Skeletal muscle satellite cell (primary cell): Measurements from ENCODE around the gene UBD.

ENCODE experiments used
- H3K27me3 ChIP-seq: 2 replicates; pipeline ENCODE4 v1.7.0; 2013; ENCODE audit warnings: low read length; ENCODE audit not compliant: control insufficient read depth, insufficient read depth
- H3K36me3 ChIP-seq: 2 replicates; pipeline ENCODE4 v1.7.0; 2013; ENCODE audit warnings: mild to moderate bottlenecking, control low read depth, low read length; ENCODE audit not compliant: insufficient read depth
- H3K4me1 ChIP-seq: 2 replicates; pipeline ENCODE4 v1.7.0; 2013; ENCODE audit warnings: low read length; ENCODE audit not compliant: control insufficient read depth, insufficient read depth
- H3K4me2 ChIP-seq: 2 replicates; pipeline ENCODE4 v1.7.0; 2013; ENCODE audit warnings: mild to moderate bottlenecking, low read length
- H3K4me3 ChIP-seq: 2 replicates; pipeline ENCODE4 v1.7.0; 2013; ENCODE audit warnings: low read length
- H3K9ac ChIP-seq: 2 replicates; pipeline ENCODE4 v1.7.0; 2013; ENCODE audit warnings: mild to moderate bottlenecking, low read depth, low read length, moderate library complexity
- H3K9me3 ChIP-seq: replicated peaks from 2 replicates; pipeline ENCODE4 v1.7.0; 2013; ENCODE audit warnings: mild to moderate bottlenecking, control low read depth, low read length

UBD gene

GRCh38 chr6:29528988-29529560, 30.5 kb downstream of the UBD start:
- H3K27me3 ChIP-seq = no peaks in the 10 kb centered on the region
- H3K4me2 ChIP-seq = no peak overlapping the region
- no peaks in the 10 kb centered on the region for H3K36me3 ChIP-seq
- H3K9me3 ChIP-seq = peaks cover 6% of the 10 kb centered on the region
- H3K4me1 ChIP-seq = no peaks in the 10 kb centered on the region
- no peak overlapping the region for H3K4me3 ChIP-seq
- H3K9ac ChIP-seq = no peak overlapping the region

- H3K9ac ChIP-seq = no peak overlapping the region
- no peak overlapping the region for H3K4me2 ChIP-seq
- H3K4me1 ChIP-seq = no peaks in the 10 kb centered on the region
- no peaks in the 10 kb centered on the region for H3K36me3 ChIP-seq
- peaks cover 6% of the 10 kb centered on the region for H3K9me3 ChIP-seq
- no peak overlapping the region for H3K4me3 ChIP-seq
- no peaks in the 10 kb centered on the region for H3K27me3 ChIP-seq
These were observed 31.1 kb downstream of the UBD start for GRCh38 chr6:29528300-29528931.

- Histone ChIP-seq H3K9ac (no peak overlapping the region), H3K4me2 (no peak overlapping the region)
These were observed 32.0 kb downstream of the UBD start for GRCh38 chr6:29527564-29527963.

GRCh38 chr6:29527126-29527525, 32.4 kb downstream of the UBD start:
- Histone ChIP-seq H3K4me1 (no peaks in the 10 kb centered on the region), H3K4me3 (no peak overlapping the region), H3K4me2 (no peak overlapping the region), H3K27me3 (no peaks in the 10 kb centered on the region), H3K9ac (no peak overlapping the region), H3K9me3 (peaks cover 6% of the 10 kb centered on the region), H3K36me3 (no peaks in the 10 kb centered on the region)

More at GRCh38 chr6:29527564-29527963, 32.0 kb downstream of the UBD start:
- Histone ChIP-seq H3K27me3 (no peaks in the 10 kb centered on the region), H3K4me1 (no peaks in the 10 kb centered on the region), H3K4me3 (no peak overlapping the region), H3K9me3 (peaks cover 6% of the 10 kb centered on the region), H3K36me3 (no peaks in the 10 kb centered on the region)

GRCh38 chr6:29525311-29525639, 34.3 kb downstream of the UBD start:
- Histone ChIP-seq H3K9ac (no peak overlapping the region), H3K9me3 (no peaks in the 10 kb centered on the region), H3K4me1 (no peaks in the 10 kb centered on the region), H3K4me2 (no peak overlapping the region), H3K4me3 (no peak overlapping the region), H3K27me3 (no peaks in the 10 kb centered on the region), H3K36me3 (no peaks in the 10 kb centered on the region)

- no peaks in the 10 kb centered on the region for H3K9me3 ChIP-seq
- H3K4me2 ChIP-seq = no peak overlapping the region
- H3K27me3 ChIP-seq = no peaks in the 10 kb centered on the region
- no peak overlapping the region for H3K9ac ChIP-seq
- no peaks in the 10 kb centered on the region for H3K36me3 ChIP-seq
- H3K4me1 ChIP-seq = no peaks in the 10 kb centered on the region
- no peak overlapping the region for H3K4me3 ChIP-seq
These were observed 34.9 kb downstream of the UBD start for GRCh38 chr6:29524444-29525310.

GRCh38 chr6:29524044-29524443, 35.5 kb downstream of the UBD start:
- Histone ChIP-seq H3K36me3 (no peaks in the 10 kb centered on the region), H3K4me1 (no peaks in the 10 kb centered on the region), H3K4me3 (no peak overlapping the region), H3K9me3 (no peaks in the 10 kb centered on the region), H3K4me2 (no peak overlapping the region), H3K27me3 (no peaks in the 10 kb centered on the region), H3K9ac (no peak overlapping the region)

- Histone ChIP-seq H3K4me3 (no peak overlapping the region), H3K36me3 (no peaks in the 10 kb centered on the region), H3K27me3 (no peaks in the 10 kb centered on the region), H3K4me1 (no peaks in the 10 kb centered on the region), H3K4me2 (no peak overlapping the region), H3K9ac (no peak overlapping the region), H3K9me3 (no peaks in the 10 kb centered on the region)
These were observed 37.3 kb downstream of the UBD start for GRCh38 chr6:29522227-29522626.

GRCh38 chr6:29521006-29521680, 38.4 kb downstream of the UBD start:
- Histone ChIP-seq H3K9ac (no peak overlapping the region), H3K4me3 (no peak overlapping the region), H3K36me3 (no peaks in the 10 kb centered on the region), H3K4me1 (no peaks in the 10 kb centered on the region), H3K27me3 (no peaks in the 10 kb centered on the region), H3K9me3 (no peaks in the 10 kb centered on the region), H3K4me2 (no peak overlapping the region)

- Histone ChIP-seq H3K27me3 (no peaks in the 10 kb centered on the region), H3K36me3 (no peaks in the 10 kb centered on the region)
These were observed 39.3 kb downstream of the UBD start for GRCh38 chr6:29520232-29520631.

GRCh38 chr6:29519291-29520010, 40.1 kb downstream of the UBD start:
- no peaks in the 10 kb centered on the region for H3K9me3 ChIP-seq
- no peak overlapping the region for H3K9ac ChIP-seq
- H3K27me3 ChIP-seq = no peaks in the 10 kb centered on the region
- no peak overlapping the region for H3K4me3 ChIP-seq
- no peaks in the 10 kb centered on the region for H3K36me3 ChIP-seq
- no peaks in the 10 kb centered on the region for H3K4me1 ChIP-seq
- no peak overlapping the region for H3K4me2 ChIP-seq

More at GRCh38 chr6:29520232-29520631, 39.3 kb downstream of the UBD start:
- Histone ChIP-seq H3K9me3 (no peaks in the 10 kb centered on the region), H3K4me3 (no peak overlapping the region), H3K9ac (no peak overlapping the region), H3K4me2 (no peak overlapping the region), H3K4me1 (no peaks in the 10 kb centered on the region)
